ENCODE measurements around the gene SNX4.

Gene SNX4

DNA sequence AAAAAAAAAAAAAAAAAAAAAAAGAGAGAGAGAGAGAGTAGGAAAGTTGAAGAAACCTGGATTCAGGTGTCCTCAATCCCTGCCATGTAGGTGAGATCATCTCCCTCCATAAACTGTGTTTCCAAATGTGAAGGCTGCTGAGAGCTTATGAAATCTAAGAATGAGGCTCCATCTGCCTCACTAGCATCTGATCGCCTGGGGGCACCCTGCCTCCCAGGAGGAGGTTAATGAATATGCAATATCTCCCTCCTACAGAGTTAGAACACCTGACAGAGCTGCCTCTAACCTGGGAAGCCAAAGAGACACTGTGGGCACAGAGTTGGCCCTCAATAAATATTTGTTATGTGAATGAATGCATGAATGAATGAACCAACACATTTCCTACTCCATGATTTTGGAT is 121.0 kb downstream of the SNX4 start:
- no peak for DNase-seq

Measured in eye (tissue), 1 donor.